Endodermal cell (in vitro differentiated cells): ENCODE measurements around the gene CALML3. TPM values are rescaled to one million over a fixed set of nuclear protein-coding genes. Genes with fewer than 3 reads are reported as not detected.
A peak's percentile ranks its signal among the peaks of the same experiment; 100 is the strongest.

Experiments used
- DNase-seq: peaks from one replicate; pipeline ENCODE4 v3.0.0-alpha.2; 2017
- H3K27ac ChIP-seq: 2 replicates; pipeline ENCODE4 v1.5.1; 2013; ENCODE audit warnings: mild to moderate bottlenecking, low read depth, low read length, moderate library complexity
- H3K27me3 ChIP-seq: 2 replicates; pipeline ENCODE4 v1.6.1; 2013; ENCODE audit warnings: mild to moderate bottlenecking, low read length, moderate library complexity; ENCODE audit not compliant: insufficient read depth, control insufficient read depth, poor library complexity, severe bottlenecking
- H3K36me3 ChIP-seq: 2 replicates; pipeline ENCODE4 v1.7.0; 2013; ENCODE audit warnings: mild to moderate bottlenecking, low read length, moderate library complexity; ENCODE audit not compliant: control insufficient read depth, insufficient read depth
- H3K4me1 ChIP-seq: one replicate; pipeline ENCODE4 v1.7.0; 2013; ENCODE audit warnings: low read length; ENCODE audit not compliant: control insufficient read depth, insufficient read depth
- H3K4me3 ChIP-seq: 2 replicates; pipeline ENCODE4 v1.5.1; 2013; ENCODE audit warnings: mild to moderate bottlenecking, low read length, moderate library complexity
- H3K9ac ChIP-seq: 2 replicates; pipeline ENCODE4 v1.6.1; 2013; ENCODE audit warnings: mild to moderate bottlenecking, low read length, moderate library complexity; ENCODE audit not compliant: poor library complexity, severe bottlenecking; ENCODE audit errors: extremely low read depth
- H3K9me3 ChIP-seq: 2 replicates; pipeline ENCODE4 v1.6.1; 2013; ENCODE audit warnings: mild to moderate bottlenecking, low read length, moderate library complexity; ENCODE audit not compliant: control insufficient read depth
- H3K27ac Mint-ChIP-seq: 2 replicates; pipeline ENCODE4 v1.8.0; 2020; ENCODE audit warnings: mixed read lengths
- H3K27me3 Mint-ChIP-seq: 2 replicates; pipeline ENCODE4 v1.8.0; 2021; ENCODE audit warnings: mild to moderate bottlenecking, mixed read lengths; ENCODE audit not compliant: insufficient read depth
- H3K36me3 Mint-ChIP-seq: 2 replicates; pipeline ENCODE4 v1.8.0; 2020; ENCODE audit warnings: low read depth, mixed read lengths
- H3K4me1 Mint-ChIP-seq: 2 replicates; pipeline ENCODE4 v1.8.0; 2020; ENCODE audit warnings: mixed read lengths
- H3K4me3 Mint-ChIP-seq: 2 replicates; pipeline ENCODE4 v1.8.0; 2020; ENCODE audit warnings: mild to moderate bottlenecking, moderate library complexity, mixed read lengths
- H3K9me3 Mint-ChIP-seq: 2 replicates; pipeline ENCODE4 v1.8.0; 2020; ENCODE audit warnings: mild to moderate bottlenecking, mixed read lengths
- CTCF ChIP-seq: fragments of 200-600 bp; sonication (generic); conservative IDR thresholded peaks from 2 replicates; pipeline ENCODE4 v1.5.0; 2021; ENCODE audit warnings: antibody characterized with exemption, mild to moderate bottlenecking
- WGBS, 2 experiments: methylation state at CpG; one replicate each; pipeline versions ENCODE4 v1.1.5 to v1.1.7; 2013; ENCODE audit warnings: missing lambda C conversion rate in 2 of 2, mixed read lengths in 1 of 2; ENCODE audit not compliant: insufficient coverage in 1 of 2, insufficient read length in 1 of 2; 5-methylcytosine and 5-hydroxymethylcytosine counted together
- total RNA-seq, 2 donors: library from RNA; stranded (reverse); fragmentation: NEBNext Ultra II Directional in 1 of 2; extraction: Animal tissue kit (Norgen Biotek cat#: 25700) in 1 of 2; gene quantifications; 2 replicates in 1 of 2; 3 replicates in 1 of 2; pipeline ENCODE4 v1.2.1, GENCODE V29; 2021

The CALML3 gene
- total RNA-seq, 2 donors from 2014 or later, result not detected

DNA sequence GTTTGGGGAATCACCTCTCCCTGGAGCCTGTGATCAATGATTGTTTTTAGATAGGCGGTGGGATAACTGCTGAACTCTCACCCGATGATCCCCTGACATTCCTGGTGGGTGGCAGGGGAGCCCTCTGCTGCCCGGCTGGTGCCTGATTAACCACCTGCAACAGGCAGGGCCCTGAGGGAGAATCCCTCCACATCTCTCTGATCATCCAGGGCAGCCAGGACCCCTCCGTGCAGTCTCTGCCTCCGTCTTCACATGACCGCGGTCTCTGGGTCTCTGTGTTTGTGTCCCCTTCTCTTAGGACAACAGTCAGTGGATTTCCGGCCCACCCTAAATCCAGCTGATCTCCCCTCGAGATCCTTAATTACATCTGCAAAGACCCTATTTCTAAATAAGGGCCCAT lies 42.7 kb upstream of the CALML3 start:
- Histone ChIP-seq H3K9me3 (peaks cover 4% of the 10 kb centered on the region), H3K36me3 (no peaks in the 10 kb centered on the region), H3K27ac (no peak overlapping the region), H3K27me3 (no peaks in the 10 kb centered on the region), H3K4me3 (no peak overlapping the region), H3K4me1 (peaks cover 16% of the 10 kb centered on the region), H3K9ac (no peak overlapping the region)
- H3K27me3 Mint-ChIP-seq, result peaks cover 2% of the 10 kb centered on the region
- H3K4me3 Mint-ChIP-seq, result no peak overlapping the region
- 90 to 100% methylated on average over 1 to 9 of the region's 9 CpGs for WGBS, 2 experiments
- H3K4me1 Mint-ChIP-seq, result peaks cover 35% of the 10 kb centered on the region
- no peak for TF ChIP-seq CTCF
- no peaks in the 10 kb centered on the region for H3K36me3 Mint-ChIP-seq
- no peaks in the 10 kb centered on the region for H3K9me3 Mint-ChIP-seq
- DNase-seq, result no peak
- peak overlapping the region; percentile 53 for H3K27ac Mint-ChIP-seq

GRCh38 chr10:5484205-5484604 lies 40.6 kb upstream of the CALML3 start:
- Histone ChIP-seq H3K27ac (no peak overlapping the region), H3K36me3 (no peaks in the 10 kb centered on the region), H3K9me3 (peaks cover 4% of the 10 kb centered on the region), H3K27me3 (no peaks in the 10 kb centered on the region), H3K4me1 (peaks cover 6% of the 10 kb centered on the region), H3K9ac (no peak overlapping the region), H3K4me3 (no peak overlapping the region)
- Mint-ChIP-seq H3K9me3 (no peaks in the 10 kb centered on the region), H3K36me3 (no peaks in the 10 kb centered on the region), H3K27ac (no peak overlapping the region), H3K4me1 (peaks cover 51% of the 10 kb centered on the region), H3K27me3 (peaks cover 5% of the 10 kb centered on the region), H3K4me3 (no peak overlapping the region)
- DNase-seq, result no peak
- 81 to 91% methylated on average over 1 to 3 of the region's 3 CpGs for WGBS, 2 experiments
- no peak for TF ChIP-seq CTCF

DNA sequence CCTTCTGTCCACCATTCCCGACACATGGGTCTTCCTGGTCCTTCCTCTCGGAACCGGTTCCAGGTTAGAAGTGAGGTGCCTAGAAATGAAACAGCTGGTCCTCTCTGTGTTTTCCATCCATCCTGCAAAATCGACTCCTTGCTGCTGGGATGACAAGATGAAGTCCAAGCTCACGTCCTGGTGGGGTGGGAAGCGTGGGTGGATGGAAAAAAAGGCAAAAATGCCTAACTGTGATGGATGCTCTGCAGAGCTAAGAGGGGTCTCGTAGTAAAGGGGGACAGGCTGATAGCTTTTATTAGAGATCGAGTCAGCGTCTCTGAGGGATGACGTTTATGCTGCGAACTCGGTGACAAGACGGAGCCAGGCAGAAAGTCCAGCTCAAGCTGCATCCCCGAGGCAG lies 39.5 kb upstream of the CALML3 start:
- Histone ChIP-seq H3K9ac (no peak overlapping the region), H3K27ac (no peak overlapping the region), H3K4me3 (no peak overlapping the region), H3K27me3 (no peaks in the 10 kb centered on the region), H3K4me1 (peaks cover 6% of the 10 kb centered on the region), H3K36me3 (no peaks in the 10 kb centered on the region), H3K9me3 (peaks cover 4% of the 10 kb centered on the region)
- TF ChIP-seq CTCF, result no peak
- no peak for DNase-seq
- H3K27ac Mint-ChIP-seq, result no peak overlapping the region
- no peaks in the 10 kb centered on the region for H3K36me3 Mint-ChIP-seq
- peaks cover 5% of the 10 kb centered on the region for H3K27me3 Mint-ChIP-seq
- H3K4me3 Mint-ChIP-seq, result no peak overlapping the region
- 93% methylated on average over 12 to 14 of the region's 14 CpGs for WGBS, 2 experiments
- peaks cover 50% of the 10 kb centered on the region for H3K4me1 Mint-ChIP-seq
- H3K9me3 Mint-ChIP-seq, result no peaks in the 10 kb centered on the region
